Measurements from ENCODE around the gene KIF26A.
"Not testable (repeated sequence)": the region's sequence is repeated elsewhere in the genome, so short reads cannot be mapped to it uniquely, and the experiment has no call there.

KIF26A gene

GRCh38 chr14:104195361-104195760 is 57.0 kb downstream of the KIF26A start:
- DNase-seq = no peak

- DNase-seq = no peak
These were observed 57.5 kb downstream of the KIF26A start for GRCh38 chr14:104195878-104196277.

- no peak for DNase-seq
These were observed 58.2 kb downstream of the KIF26A start for GRCh38 chr14:104196461-104197140.

- no peak for DNase-seq
These were observed 59.3 kb downstream of the KIF26A start for GRCh38 chr14:104197449-104198247.

GRCh38 chr14:104199266-104199895 is 61.0 kb downstream of the KIF26A start:
- DNase-seq = no peak

- no peak for DNase-seq
These were observed 61.7 kb downstream of the KIF26A start for GRCh38 chr14:104200106-104200505.

- no peak for DNase-seq
These were observed 62.2 kb downstream of the KIF26A start for GRCh38 chr14:104200591-104200990.

- DNase-seq = no peak
These were observed 62.7 kb downstream of the KIF26A start for GRCh38 chr14:104201063-104201462.

GRCh38 chr14:104201496-104201895 is 63.1 kb downstream of the KIF26A start:
- no peak for DNase-seq

- no peak for DNase-seq
These were observed 64.1 kb downstream of the KIF26A start for GRCh38 chr14:104202259-104203070.

GRCh38 chr14:104203071-104203425 is 64.7 kb downstream of the KIF26A start:
- DNase-seq = no peak

GRCh38 chr14:104204660-104205149 is 66.3 kb downstream of the KIF26A start:
- DNase-seq = no peak

GRCh38 chr14:104205781-104206180 is 67.4 kb downstream of the KIF26A start:
- DNase-seq = no peak

- DNase-seq = no peak
These were observed 68.0 kb downstream of the KIF26A start for GRCh38 chr14:104206281-104206904.

- DNase-seq = no peak
These were observed 69.0 kb downstream of the KIF26A start for GRCh38 chr14:104207142-104208014.

GRCh38 chr14:104208015-104208295 is 69.6 kb downstream of the KIF26A start:
- DNase-seq = not testable (repeated sequence)

- DNase-seq = not testable (repeated sequence)
These were observed 69.9 kb downstream of the KIF26A start for GRCh38 chr14:104208331-104208730.

GRCh38 chr14:104209071-104209470 is 70.7 kb downstream of the KIF26A start:
- DNase-seq = not testable (repeated sequence)

GRCh38 chr14:104209985-104210816 is 71.8 kb downstream of the KIF26A start:
- no peak for DNase-seq

GRCh38 chr14:104210817-104211195 is 72.4 kb downstream of the KIF26A start:
- DNase-seq = no peak

- no peak for DNase-seq
These were observed 72.8 kb downstream of the KIF26A start for GRCh38 chr14:104211215-104211614.
